IPS-11a (cell line): ENCODE data around the gene MAST4.
"Not testable (repeated sequence)": the region's sequence is repeated elsewhere in the genome, so short reads cannot be mapped to it uniquely, and the experiment has no call there.

Experiments used
- H3K4me3 ChIP-seq: one replicate; pipeline ENCODE4 v1.5.1; 2013; ENCODE audit warnings: low read depth, low read length, control low read depth

Gene MAST4

DNA sequence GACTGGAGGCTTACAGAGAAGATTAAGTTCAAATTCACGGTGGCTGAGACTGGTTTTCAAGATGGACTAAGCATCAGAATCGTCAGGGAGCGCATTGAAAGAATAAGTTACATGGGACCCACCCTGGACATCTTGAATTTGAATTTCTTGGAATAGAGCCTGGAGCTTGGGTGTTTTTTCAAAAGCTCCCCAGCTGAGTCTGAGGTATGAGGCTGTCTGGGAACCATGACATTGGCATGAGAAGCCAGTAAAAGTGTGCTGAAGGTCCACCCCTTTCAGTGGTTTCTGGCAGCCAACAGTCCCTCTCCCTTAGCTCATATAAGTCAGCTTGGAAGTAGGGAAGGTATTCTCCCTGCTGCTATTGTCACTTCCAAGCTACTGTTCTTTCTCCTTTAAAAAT lies 97.8 kb downstream of the MAST4 start:
- H3K4me3 ChIP-seq: no peak overlapping the region

DNA sequence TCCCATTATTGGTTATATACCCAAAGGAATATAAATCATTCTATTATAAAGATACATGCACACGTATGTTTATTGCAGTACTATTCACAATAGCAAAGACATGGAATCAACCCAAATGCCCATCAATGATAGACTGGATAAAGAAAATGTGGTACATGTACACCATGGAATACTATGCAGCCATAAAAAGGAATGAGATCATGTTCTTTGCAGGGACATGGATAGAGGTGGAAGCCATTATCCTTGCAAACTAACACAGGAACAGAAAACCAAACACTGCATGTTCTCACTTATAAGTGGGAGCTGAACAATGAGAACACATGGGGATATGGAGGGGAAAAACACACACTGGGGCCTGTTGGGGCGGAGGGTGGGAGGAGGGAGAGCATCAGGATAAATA lies 99.6 kb downstream of the MAST4 start:
- not testable (repeated sequence) for H3K4me3 ChIP-seq

DNA sequence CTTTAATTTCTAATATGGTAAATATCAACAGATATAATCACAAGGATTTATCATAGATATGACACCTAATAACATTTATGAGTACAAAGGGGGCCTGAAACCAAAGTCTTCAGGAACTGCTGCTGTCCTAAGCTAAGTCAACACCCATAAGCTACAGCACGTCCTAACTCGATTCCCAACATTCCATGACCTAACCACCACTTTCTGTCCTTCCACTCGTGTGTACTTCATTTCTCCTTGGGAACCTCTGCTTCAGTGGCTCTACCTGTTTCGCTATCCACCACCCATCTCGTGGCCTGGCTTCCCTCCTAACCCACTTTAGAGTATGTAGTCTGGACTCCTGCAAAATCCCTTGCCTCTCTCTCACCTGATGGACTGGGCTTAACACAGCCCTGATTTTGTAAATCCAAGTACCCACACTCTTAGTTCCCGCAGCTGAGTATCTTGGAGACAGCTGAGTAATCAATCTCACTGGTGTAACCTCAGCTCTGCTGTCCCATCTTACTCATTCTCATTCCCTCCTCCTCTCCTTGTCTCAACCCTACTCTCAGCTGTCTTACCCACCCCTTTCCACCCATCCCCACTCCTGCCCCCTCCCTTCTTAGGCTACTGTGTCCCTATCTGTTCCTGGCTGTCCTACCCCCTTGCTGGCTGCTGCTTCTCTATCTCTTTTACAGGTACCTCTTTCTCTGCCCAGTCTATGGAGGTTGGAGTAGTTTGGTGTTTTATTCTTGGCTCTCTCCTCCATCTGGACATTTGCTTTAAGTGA lies 101.8 kb downstream of the MAST4 start:
- no peak overlapping the region for H3K4me3 ChIP-seq

DNA sequence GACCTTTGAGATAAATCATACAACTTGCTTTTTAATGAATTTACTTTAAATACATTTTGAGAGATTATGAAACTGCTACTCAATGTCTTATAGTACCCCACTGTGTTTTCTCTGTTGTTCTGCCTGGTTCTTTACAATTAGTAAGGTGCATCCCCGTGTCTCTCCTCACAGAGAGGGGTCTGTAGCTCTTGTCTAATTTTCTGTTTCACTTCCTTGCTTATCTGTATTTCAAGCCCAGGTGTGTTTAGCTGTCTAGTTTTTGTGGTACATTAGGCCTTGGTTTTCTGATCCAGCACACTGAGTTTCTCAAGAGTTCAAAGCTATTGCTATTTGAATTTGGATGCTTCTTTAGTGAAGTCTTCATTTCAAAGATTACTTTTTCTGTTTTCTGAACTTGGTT lies 105.1 kb downstream of the MAST4 start:
- H3K4me3 ChIP-seq: no peak overlapping the region

DNA sequence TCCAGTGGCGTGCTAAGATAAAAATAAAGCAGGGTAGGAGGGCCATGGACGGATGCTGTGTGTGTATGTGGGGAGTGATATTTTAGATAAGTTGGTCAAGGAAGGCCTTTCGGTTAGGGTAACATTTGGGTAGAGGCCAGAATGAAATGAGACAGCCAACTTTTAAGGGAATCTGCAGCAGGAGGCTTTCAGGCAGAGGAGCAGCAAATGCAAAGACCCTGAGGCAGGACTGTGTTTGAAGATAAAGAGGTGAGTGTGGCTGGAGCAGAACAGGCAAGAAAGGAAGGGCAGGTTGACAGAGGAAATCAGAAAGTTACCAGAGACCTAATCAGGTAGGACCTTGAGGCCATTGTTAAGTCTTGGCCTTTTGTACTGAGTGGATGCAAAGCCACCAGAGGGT lies 106.2 kb downstream of the MAST4 start:
- no peak overlapping the region for H3K4me3 ChIP-seq

DNA sequence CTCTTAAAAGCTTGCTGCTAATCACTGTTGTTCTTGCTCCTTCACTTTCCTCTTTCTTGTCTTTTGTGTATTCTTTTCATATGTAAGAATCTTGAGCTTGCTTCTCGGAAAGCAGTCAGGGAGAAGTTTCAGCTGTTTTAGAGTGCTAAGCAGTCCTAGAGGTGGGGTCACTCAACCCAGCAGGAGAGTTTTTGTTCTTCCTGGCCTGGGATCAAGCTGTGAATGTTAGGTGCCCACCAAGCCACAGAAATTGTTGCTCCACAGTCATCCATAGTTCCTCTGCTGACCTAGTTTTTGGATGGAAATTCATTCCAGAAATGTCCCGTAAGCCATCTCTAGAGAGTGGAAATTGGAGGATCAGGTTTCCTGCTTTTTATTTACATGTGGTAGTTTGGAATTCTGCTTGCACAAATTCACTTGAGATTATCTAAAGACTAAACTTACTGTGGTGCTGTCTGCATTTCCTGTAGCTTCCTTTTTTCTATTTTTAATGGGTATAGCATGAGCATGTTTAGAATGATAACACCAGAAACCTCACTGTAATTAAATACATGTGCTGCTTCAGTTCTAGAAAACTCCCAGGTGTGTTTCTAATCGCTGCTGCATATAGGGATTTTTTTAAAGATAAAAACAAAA lies 108.7 kb downstream of the MAST4 start:
- H3K4me3 ChIP-seq: no peak overlapping the region

DNA sequence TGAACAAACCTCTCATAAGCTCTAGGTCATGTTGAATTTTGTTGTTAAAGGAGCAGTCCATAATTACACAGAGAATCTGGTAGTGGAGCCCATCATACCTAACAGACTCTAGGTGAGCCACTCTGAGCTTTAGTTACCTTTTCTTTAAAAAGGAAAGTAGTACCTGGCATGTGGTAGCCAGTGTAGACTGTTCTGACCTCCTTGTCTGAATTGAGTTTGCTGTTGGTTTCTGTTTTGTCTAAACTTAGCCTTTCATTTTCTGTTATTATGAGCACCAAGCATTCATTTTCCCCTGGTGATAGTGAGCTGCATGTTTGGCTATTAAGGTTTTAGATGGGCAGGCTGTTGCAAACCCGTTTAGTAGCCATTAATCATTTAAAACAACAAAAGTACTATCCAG lies 112.2 kb downstream of the MAST4 start:
- H3K4me3 ChIP-seq: no peak overlapping the region

DNA sequence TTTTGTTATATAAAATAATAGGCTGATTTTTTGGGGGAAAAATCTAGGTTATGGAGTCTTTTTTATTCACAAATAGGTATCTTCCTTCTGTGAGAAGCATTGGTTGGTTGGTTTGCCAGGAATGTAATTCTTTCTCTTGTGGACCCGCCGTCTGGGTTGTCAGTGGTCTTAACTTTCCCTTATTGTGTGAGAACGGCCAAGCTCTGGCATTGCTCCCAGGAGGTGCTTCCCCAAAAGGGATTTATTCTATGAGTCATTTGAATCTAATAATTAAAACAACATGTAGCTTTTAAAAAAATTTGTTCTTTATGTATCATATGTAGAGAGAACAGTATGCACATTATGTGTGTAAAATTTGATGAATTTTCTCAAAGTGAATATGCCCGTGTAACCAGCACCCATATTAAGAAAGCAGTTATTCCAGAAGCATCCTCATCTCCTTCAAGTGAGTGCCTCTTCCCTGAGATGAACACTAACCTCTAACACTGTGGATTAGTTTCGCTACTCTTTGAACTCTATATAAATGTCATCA lies 114.4 kb downstream of the MAST4 start:
- no peak overlapping the region for H3K4me3 ChIP-seq

DNA sequence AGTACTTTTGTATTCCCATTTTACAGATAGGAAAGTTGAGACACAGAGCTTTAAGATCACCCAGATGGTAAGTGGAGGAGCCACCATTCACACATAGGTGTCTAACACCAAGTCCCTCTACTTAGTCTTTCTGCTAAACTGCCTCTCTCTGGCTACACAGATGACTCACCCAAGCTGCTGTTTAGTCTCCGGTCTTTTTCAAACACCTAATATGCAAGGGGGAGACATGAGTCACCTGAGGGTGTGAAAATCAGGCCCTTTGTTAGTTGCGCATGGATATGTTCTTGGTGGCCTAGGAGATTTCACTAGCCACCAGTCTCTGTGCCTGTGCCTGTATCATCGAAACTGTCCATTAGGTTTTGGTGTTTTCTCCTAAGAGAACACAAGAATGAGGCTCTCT lies 117.8 kb downstream of the MAST4 start:
- H3K4me3 ChIP-seq: no peak overlapping the region

DNA sequence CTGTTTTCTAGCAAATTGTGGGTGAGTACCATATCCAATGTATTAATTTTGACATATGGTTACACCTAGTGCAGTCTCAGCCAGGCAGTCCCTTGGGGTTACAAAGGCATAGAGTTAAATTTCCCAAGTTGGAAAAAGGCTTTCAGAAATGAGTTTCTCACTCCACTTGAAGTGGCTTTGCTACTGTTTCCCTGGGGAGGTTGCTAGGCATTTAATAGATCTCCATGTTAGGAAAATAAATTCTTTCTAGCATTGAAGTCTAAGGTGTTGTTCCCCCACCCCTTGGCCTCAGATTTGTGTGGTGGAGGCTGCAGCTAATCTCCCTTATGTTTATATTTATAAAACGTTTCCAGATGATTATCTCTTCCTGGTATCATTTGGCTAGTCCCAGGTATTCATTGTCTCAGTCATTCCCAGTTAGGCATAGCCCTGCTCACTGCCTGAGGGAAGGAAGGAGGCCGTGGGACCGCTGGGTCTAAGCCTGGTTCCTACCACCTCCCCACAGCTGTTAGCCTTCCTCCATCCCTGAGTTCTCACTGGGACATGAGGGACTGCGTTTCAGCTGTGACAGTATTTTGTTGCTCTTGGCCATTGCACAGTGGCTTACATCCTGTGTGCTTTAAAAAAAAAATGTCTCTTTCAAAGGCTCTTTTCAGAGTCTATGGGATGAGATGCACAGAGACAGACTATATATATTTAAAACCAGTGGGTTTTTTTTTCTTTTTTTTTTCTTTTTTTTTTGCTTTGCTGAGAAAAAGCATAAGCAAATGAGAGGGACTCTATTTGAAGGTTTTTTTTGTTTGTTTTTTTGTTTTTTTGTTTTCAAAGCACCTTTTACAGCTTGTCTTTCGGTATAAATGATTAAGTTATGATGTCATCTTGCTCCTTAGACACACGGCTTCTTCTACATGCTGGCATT lies 121.5 kb downstream of the MAST4 start:
- H3K4me3 ChIP-seq: no peak overlapping the region

DNA sequence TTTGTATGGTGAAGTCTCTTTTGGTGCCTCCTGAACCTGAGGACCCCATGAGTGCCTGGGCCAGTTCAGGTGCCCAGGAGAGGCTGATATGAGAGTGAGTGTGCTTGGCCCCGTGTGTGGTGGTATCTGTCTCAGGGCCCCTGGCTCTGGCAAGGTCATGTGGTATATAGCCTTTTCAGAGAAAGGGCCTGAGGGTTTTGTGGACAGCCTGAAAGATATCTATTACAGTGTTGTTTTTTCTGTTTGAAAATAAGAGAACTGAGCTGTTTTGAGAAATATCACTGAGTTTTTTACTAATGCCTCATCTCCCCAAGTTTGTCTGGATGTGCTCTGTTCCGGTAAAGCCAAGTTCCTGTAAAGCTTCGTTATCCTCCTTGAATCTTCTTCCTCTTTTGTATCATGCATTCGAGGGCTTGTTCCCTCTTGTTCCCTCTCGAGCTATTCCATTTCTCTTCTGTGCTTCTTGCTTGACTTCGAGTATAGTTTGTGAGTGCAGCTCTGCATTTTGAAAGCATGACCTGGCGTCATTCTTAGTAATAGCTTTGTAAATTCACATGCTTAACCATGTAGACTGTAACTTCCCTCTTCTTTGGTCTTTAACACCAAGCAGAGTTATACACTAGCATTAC lies 122.3 kb downstream of the MAST4 start:
- H3K4me3 ChIP-seq: no peak overlapping the region

DNA sequence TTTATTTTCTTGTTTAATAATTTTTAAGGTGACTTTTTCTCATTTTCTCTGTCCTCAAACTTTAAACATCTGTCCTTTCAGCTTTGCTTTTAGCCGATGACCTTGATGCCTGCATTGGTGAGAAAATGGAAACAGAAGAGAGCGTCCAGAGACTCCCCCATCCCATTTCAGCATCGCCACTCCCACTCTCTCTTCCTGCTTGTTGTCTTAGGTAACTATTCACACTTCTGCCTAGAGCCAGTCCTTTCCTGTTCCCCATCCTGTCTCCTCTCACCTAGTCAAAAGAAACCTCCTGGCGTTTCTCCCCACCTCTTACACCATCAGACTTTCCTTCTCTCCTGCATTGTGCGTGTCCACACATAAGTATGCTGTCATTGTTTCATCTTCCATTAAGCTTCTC lies 124.6 kb downstream of the MAST4 start:
- H3K4me3 ChIP-seq: no peak overlapping the region

DNA sequence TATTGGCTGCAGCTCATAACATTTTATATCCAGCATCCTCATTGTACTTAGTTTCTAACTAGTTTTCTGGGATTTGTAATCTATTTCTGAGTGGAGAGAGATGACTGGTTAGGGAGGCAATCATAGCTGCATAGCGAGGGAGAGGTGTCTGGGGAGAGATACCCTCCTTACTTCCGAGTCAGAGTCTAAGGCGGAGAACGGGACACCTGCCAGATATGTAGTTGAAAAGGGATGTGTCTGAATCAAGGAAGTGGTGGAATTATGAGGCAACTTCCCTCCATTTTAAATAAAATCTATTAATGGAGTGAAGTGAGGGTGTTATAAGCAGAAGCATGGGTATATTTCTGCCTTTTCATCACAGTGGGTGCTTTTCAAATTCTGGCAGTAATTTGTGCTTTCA lies 126.5 kb downstream of the MAST4 start:
- no peak overlapping the region for H3K4me3 ChIP-seq

DNA sequence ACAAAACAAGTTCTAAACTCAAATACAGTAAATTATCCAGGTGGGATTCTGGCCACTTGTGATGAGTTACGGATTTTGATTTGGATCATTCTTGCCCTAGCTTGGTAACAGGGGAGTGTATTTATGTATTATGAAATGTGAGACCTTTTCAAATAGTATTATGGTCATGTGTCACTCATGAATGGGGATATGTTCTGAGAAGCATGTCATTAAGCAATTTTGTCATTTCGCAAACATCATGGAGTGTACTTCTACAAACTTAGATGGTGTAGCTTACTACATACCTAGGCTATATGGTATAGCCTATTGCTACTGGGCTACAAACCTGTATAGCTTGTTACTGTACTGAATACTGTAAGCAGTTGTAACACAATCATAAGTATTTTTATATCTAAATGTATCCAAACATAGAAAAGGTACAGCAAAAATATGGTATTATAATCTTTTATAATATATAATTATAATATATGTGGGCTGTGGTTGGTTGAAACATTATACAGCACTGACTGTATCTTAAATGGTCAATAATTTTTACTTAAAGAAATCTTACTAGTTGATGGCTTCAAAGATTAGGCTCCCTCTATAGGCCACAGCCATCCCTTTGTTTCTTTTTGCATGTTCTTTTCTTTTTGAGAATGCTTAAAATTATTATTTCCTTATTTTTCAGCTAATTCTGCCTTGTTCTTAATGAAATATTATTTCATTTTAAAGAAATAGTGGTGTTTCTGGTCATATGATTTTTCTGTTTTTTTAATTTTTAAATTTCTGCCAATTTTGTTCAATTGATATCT lies 128.4 kb downstream of the MAST4 start:
- no peak overlapping the region for H3K4me3 ChIP-seq

DNA sequence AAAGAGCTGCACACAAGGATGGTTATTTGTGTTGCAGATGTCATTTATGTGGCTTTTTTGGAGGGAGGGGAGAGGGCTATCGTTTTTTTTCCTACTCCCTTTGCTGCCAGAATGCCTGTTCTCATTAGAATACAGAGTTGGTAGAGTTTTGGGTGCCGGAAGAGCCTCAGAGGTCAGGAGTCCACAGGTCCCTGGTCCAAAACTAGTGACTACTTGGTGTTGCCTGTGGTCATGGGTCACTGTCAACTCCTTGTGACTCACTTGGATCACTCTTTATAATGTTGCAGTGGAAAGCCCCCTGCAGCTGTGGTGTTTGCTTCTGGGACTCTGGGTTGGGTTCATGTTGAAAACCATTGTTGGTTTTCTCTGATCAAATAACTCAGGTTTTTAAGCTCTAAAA lies 131.4 kb downstream of the MAST4 start:
- no peak overlapping the region for H3K4me3 ChIP-seq

DNA sequence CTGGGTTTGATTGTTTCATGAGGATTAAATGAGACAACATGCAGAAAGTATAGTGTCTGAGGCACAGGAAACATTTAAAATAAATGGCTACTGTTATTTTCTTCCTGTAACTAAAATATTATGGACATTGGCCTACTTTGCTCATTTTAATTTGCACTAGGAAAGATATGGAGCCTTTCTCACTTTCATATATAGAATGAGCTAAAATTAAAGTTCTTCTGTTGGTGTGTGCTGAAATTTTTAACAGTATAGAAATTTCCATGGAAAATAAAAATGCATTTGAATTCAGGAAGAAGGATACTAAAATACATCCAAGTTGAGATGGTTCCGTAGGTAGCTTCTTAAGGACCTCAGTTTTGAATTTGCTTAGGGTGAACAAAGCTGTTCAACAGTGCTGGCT lies 131.9 kb downstream of the MAST4 start:
- H3K4me3 ChIP-seq: no peak overlapping the region

DNA sequence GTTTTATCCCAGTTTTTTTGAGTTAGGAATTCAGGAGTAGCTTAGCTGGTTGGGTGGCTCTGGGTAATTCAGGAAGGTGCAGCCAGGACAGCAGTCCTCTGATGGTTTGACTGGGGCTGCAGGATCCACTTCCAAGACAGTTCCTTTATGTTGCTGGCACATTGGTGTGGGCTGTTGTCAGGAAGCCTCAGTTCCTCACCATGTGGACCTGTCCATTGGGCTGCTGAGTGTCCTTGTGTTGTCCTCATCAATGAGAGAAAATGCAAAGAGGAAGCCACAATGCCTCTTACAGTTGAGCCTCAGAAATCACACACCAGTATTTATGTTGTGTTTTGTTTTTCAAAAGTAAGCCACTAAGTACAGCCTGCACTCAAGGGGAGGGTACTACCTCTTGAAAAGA lies 140.9 kb downstream of the MAST4 start:
- H3K4me3 ChIP-seq: no peak overlapping the region

DNA sequence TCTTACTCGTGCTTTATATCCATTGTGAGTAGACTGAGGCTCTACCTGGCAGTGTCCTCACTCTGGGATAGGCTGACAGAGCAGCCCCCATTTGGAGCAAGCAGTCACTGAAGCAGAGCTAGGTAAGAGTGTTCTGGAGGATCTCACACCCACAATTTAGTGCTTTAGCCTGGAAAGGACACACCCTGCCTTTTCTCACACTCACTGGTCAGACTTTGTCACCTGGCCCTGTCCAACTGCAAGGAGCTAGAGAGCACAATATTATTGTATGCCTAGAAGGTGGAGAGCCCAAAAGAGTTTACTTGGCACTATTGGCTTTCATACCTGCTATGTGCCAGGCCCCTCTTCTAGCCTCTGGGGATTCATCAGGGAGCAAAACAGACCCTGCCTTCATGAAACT lies 141.9 kb downstream of the MAST4 start:
- H3K4me3 ChIP-seq: no peak overlapping the region

DNA sequence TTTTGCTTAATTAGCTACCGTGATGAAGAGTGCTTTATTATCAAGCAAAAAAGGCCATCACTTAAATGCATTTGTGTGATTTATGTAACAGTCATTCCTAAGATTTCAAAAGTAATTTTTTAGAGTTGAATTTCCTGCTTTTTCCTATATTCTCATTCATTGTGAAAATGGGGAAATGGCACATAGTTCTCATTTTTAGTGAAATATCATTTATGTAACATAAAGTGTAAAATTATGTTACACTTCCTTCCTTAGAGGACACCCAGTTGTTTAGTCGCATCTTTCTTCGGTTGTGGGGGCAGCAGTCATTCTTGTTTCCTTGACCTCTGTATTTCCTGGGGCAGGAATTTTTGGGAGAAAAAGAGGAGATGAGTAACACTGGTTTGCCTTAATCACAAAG lies 142.8 kb downstream of the MAST4 start:
- no peak overlapping the region for H3K4me3 ChIP-seq

DNA sequence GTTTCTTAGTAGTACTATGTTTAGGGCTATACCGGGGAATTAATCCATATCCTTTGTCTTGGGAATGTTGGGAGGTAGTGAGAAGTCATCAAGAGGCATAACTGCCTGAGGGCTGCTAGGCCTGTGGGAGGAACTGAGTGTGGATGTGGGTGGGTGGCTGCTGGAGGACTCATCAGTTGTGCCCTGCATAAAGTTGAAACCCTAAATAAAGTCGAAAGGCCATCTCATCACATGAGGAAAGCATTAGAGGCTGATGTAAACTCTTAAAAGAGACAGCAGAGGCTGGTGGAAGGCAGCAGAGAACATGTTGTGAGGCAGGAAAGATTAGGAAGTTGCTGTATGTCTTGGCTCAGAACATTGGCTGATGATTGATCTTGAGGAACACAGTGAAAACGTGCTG lies 143.8 kb downstream of the MAST4 start:
- H3K4me3 ChIP-seq: no peak overlapping the region
